ENCODE measurements around the gene CD7. TPM values are rescaled to one million over a fixed set of nuclear protein-coding genes. Genes with fewer than 3 reads are reported as not detected.

CD7 gene
- total RNA-seq, 1 donor from 2014 or later = 1.4 TPM

GRCh38 chr17:82327289-82327688 is 9.9 kb upstream of the CD7 start:
- H3K4me3 Mint-ChIP-seq = no peak overlapping the region
- no peaks in the 10 kb centered on the region for H3K36me3 Mint-ChIP-seq
- no peak overlapping the region for H3K27ac Mint-ChIP-seq
- no peak for DNase-seq (ENCODE audit: extremely low spot score, unreplicated experiment)
- no peaks in the 10 kb centered on the region for H3K9me3 Mint-ChIP-seq
- no peaks in the 10 kb centered on the region for H3K27me3 Mint-ChIP-seq
- H3K4me1 Mint-ChIP-seq (ENCODE audit: unreplicated experiment) = peaks cover 5% of the 10 kb centered on the region
- no peak for TF ChIP-seq CTCF (conservative IDR thresholded peaks at IDR 0.05)

GRCh38 chr17:82325286-82326180 is 8.1 kb upstream of the CD7 start:
- Mint-ChIP-seq H3K27ac (no peak overlapping the region), H3K27me3 (peaks cover 3% of the 10 kb centered on the region), H3K36me3 (no peaks in the 10 kb centered on the region), H3K9me3 (no peaks in the 10 kb centered on the region), H3K4me3 (no peak overlapping the region), H3K4me1 (ENCODE audit: unreplicated experiment) (peaks cover 5% of the 10 kb centered on the region)
- TF ChIP-seq CTCF (conservative IDR thresholded peaks at IDR 0.05) = no peak
- no peak for DNase-seq (ENCODE audit: extremely low spot score, unreplicated experiment)

- peaks cover 3% of the 10 kb centered on the region for H3K27me3 Mint-ChIP-seq
- H3K4me1 Mint-ChIP-seq (ENCODE audit: unreplicated experiment) = peaks cover 5% of the 10 kb centered on the region
- no peak for DNase-seq (ENCODE audit: extremely low spot score, unreplicated experiment)
- peak overlapping the region; percentile 9 for H3K4me3 Mint-ChIP-seq
- H3K36me3 Mint-ChIP-seq = no peaks in the 10 kb centered on the region
- TF ChIP-seq CTCF (conservative IDR thresholded peaks at IDR 0.05) = no peak
- H3K9me3 Mint-ChIP-seq = no peaks in the 10 kb centered on the region
- no peak overlapping the region for H3K27ac Mint-ChIP-seq
Measured at GRCh38 chr17:82324566-82325285, 7.3 kb upstream of the CD7 start.

GRCh38 chr17:82323514-82324234 is 6.3 kb upstream of the CD7 start:
- H3K4me1 Mint-ChIP-seq (ENCODE audit: unreplicated experiment) = peaks cover 5% of the 10 kb centered on the region
- peaks cover 3% of the 10 kb centered on the region for H3K27me3 Mint-ChIP-seq
- no peak for DNase-seq (ENCODE audit: extremely low spot score, unreplicated experiment)
- no peak overlapping the region for H3K4me3 Mint-ChIP-seq
- no peak for TF ChIP-seq CTCF (conservative IDR thresholded peaks at IDR 0.05)
- no peak overlapping the region for H3K27ac Mint-ChIP-seq
- H3K36me3 Mint-ChIP-seq = no peaks in the 10 kb centered on the region
- no peaks in the 10 kb centered on the region for H3K9me3 Mint-ChIP-seq

- no peak for DNase-seq (ENCODE audit: extremely low spot score, unreplicated experiment)
- Mint-ChIP-seq H3K27me3 (peaks cover 3% of the 10 kb centered on the region), H3K9me3 (no peaks in the 10 kb centered on the region), H3K36me3 (no peaks in the 10 kb centered on the region), H3K4me3 (no peak overlapping the region), H3K4me1 (ENCODE audit: unreplicated experiment) (peaks cover 5% of the 10 kb centered on the region), H3K27ac (no peak overlapping the region)
- TF ChIP-seq CTCF (conservative IDR thresholded peaks at IDR 0.05) = no peak
Measured at GRCh38 chr17:82322526-82323453, 5.4 kb upstream of the CD7 start.

Data from type B pancreatic cell (in vitro differentiated cells).